Breast epithelium (tissue), 3 donors: ENCODE data around the gene TBC1D22B.

ENCODE experiments used
- POLR2AphosphoS5 ChIP-seq, 3 donors: sonication (generic); formaldehyde crosslinking; IDR thresholded peaks; one replicate each; pipeline ENCODE4 v1.6.1; 2017; ENCODE audit warnings: antibody characterized with exemption in 3 of 3
- TF ChIP-seq, protein P1 (sequence below), 3 donors: fragments of 450-650 bp; IDR thresholded peaks; one replicate each; pipeline ENCODE4 v1.5.1; 2016 to 2017; ENCODE audit warnings: antibody characterized with exemption in 3 of 3, mild to moderate bottlenecking in 3 of 3, moderate library complexity in 3 of 3

DNA sequence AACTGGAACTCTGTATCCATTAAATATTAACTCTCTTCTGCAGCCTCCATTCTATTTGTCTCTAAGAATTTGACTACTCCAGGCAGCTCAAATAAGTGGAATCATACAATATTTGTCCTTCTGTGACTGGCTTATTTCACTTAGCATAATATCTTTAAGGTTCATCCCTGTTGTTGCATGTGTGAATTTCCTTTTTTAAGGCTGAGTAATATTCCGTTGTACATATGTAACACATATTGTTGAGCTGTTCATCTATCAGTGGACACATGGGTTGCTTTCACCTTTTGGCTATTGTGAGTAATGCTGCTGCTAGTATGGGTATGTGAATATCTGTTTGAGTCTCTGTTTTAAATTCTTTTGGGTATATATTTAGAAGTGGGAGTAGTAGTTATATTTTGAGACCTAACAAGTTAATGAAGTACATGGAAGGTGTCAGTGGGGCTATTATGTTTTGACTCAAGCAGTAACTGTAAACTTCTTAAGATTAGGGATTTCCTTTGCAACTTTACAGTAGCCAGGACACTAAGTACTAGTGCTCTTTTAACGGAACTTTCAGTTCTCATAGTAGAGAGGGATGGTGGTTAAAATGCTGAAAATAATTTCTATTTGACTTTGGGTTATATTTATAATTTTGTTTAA is 30.1 kb downstream of the TBC1D22B start:
- no peak for TF ChIP-seq POLR2AphosphoS5 (IDR thresholded peaks at IDR 0.05)
- TF ChIP-seq, protein P1, sequence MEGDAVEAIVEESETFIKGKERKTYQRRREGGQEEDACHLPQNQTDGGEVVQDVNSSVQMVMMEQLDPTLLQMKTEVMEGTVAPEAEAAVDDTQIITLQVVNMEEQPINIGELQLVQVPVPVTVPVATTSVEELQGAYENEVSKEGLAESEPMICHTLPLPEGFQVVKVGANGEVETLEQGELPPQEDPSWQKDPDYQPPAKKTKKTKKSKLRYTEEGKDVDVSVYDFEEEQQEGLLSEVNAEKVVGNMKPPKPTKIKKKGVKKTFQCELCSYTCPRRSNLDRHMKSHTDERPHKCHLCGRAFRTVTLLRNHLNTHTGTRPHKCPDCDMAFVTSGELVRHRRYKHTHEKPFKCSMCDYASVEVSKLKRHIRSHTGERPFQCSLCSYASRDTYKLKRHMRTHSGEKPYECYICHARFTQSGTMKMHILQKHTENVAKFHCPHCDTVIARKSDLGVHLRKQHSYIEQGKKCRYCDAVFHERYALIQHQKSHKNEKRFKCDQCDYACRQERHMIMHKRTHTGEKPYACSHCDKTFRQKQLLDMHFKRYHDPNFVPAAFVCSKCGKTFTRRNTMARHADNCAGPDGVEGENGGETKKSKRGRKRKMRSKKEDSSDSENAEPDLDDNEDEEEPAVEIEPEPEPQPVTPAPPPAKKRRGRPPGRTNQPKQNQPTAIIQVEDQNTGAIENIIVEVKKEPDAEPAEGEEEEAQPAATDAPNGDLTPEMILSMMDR (IDR thresholded peaks at IDR 0.05), result no peak
